Erythroblast (primary cell): ENCODE results near the gene KRTAP10-8.

ENCODE experiments used
- DNase-seq, 2 experiments: peaks; one replicate each; lab custom pipeline; 2025; lab: John Stamatoyannopoulos, UW
- GATA1 ChIP-seq: IDR thresholded peaks from 2 replicates; pipeline ENCODE4 v1.6.1; 2011; ENCODE audit warnings: low read depth, mild to moderate bottlenecking, control low read depth, low read length, moderate library complexity
- POLR2A ChIP-seq: IDR thresholded peaks from 2 replicates; pipeline ENCODE4 v1.6.1; 2011; ENCODE audit warnings: mild to moderate bottlenecking, low read length

Gene KRTAP10-8

DNA sequence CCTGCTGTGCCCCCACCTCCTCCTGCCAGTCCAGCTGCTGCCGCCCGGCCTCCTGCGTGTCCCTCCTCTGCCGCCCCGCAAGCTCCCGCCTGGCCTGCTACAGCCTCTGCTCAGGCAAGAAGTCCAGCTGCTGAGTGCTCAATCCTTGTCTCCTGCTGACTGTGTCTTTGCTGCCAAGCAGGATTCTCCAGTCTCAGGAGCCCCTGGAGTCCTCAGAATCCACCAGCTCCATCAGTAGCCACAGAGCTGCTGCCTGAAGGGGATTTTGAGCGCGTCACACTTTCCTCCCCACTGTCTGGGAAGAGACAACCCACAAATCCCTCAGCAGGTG lies 35.3 kb downstream of the KRTAP10-8 start:
- DNase-seq: no peak
- TF ChIP-seq GATA1 (no peak), POLR2A (no peak)

- no peak for DNase-seq
- TF ChIP-seq GATA1 (no peak), POLR2A (no peak)
Observed at GRCh38 chr21:44648557-44649311, 36.9 kb downstream of the KRTAP10-8 start.

- TF ChIP-seq POLR2A: no peak
- no peak for DNase-seq
Observed at GRCh38 chr21:44649521-44650100, 37.7 kb downstream of the KRTAP10-8 start.

DNA sequence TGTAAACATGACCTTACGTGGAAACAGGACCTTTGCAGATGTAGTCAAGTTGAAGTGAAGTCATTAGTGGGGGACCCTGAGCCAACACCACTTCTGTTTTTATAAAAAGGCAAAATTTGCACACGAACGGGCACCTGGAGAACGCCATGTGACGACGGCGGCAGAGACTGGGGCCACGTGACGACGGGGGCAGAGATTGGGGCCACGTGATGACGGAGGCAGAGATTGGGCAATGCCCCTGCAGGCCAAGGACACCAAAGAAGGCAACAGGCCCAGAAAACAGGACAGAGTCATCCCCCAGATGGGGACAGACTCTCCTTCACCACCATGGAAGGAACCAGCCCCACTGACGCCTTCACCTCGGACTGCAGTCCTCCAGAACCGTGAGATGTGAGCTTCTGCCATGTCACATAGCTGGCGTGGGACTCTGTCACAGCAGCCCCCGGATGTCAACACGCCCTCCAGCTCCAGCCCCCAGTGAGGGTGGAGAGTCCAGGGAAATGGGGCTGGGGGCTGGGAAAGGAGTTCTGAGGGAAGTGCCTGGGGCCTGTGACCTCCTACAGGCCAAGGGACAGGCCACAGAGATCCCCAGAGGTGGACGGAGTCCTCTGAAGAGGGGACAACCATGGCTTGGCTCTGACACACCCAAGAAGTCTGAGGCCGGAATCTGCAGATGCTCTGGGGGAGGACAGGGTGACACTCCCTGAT lies 38.5 kb downstream of the KRTAP10-8 start:
- TF ChIP-seq POLR2A (no peak), GATA1 (no peak)
- DNase-seq: no peak

DNA sequence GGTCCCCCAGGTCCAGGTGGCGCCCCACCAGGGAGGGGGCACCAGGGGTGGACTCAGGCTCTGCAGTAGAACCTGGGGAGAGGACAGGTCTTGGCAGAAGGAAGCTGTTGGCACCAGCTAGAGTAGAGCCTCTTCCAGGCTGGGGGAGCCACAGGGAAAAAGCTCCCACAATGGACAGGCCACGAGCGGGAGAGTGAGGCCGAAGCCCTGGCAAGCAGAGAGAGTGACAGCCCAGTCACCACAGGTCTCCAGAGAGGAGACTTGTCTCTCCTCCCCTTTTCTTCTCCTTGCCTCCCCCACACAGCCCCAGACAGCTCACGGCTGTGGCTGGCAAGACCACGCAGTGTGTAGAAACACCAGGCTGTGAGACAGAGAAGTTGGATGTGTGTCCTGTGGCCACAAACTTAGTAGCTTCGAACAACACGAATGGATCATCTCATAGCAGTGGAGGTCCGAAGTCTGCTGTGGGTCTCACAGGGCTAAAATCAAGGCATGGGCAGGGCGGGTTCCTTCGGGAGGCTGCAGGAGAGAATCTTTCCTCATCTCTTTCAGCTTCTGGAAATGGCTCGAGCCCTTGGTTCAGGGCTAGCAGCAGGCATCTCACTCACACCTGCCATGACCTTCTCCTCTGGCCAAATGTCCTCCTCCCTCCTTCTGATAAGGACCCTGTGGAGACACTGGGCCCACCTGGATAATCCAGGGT lies 39.2 kb downstream of the KRTAP10-8 start:
- TF ChIP-seq POLR2A (no peak), GATA1 (no peak)
- no peak for DNase-seq

- TF ChIP-seq GATA1 (no peak), POLR2A (no peak)
- DNase-seq: no peak
Observed at GRCh38 chr21:44653123-44653522, 41.2 kb downstream of the KRTAP10-8 start.

DNA sequence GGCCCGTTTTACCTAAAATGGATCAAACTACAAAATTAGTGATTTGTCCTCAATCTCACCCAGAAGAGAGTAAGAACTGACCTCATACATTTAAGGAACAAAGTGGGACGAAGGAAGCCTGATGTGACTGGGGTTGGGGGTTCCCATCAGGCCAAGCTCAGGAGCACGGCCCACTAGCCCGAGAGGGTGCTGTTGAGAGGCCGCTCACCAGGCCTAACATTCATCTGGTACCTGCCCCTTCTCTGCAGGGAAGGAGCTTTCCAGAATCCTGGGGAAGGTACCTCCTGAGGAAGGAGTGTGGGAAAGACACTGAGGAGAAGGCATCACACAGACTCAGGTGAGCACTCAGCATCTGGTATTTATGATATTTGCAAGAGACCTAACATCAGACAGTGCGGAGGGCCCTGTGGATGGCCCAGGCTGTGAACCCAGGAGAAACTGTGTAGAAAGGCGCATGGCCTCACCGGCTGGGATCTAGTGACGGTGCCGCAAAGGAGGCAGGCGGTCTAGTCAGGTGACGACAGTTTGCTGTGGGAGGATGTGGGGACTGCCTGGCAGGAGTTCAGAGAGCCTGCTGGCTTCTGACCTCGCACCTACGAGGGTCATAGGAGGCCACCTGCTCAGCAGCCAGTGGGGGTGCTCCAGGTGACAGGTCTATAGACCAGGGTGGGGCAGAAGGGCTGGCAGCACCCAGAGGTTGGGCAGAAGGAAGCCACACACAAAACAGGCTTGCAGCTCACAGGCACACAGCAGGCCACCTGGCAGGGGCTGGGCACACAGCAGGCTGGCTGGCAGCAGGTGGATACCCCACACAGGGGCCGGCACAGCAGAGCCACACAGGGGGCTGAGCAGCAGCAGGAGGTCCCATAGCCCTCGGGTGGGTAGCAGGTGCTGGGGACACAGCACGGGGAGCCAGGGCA lies 42.0 kb downstream of the KRTAP10-8 start:
- no peak for TF ChIP-seq POLR2A
- TF ChIP-seq GATA1: no peak
- DNase-seq: no peak

- TF ChIP-seq POLR2A: no peak
- TF ChIP-seq GATA1: no peak
- no peak for DNase-seq
Observed at GRCh38 chr21:44654576-44655175, 42.8 kb downstream of the KRTAP10-8 start, which contains the start of gene KRTAP12-4. Gene KRTAP12-4 (minus strand): TSS chr21:44654659. CDS start chr21:44654614, 45 bp downstream.

- DNase-seq: no peak
- TF ChIP-seq POLR2A (no peak), GATA1 (no peak)
Observed at GRCh38 chr21:44656868-44657267, 45.0 kb downstream of the KRTAP10-8 start.

DNA sequence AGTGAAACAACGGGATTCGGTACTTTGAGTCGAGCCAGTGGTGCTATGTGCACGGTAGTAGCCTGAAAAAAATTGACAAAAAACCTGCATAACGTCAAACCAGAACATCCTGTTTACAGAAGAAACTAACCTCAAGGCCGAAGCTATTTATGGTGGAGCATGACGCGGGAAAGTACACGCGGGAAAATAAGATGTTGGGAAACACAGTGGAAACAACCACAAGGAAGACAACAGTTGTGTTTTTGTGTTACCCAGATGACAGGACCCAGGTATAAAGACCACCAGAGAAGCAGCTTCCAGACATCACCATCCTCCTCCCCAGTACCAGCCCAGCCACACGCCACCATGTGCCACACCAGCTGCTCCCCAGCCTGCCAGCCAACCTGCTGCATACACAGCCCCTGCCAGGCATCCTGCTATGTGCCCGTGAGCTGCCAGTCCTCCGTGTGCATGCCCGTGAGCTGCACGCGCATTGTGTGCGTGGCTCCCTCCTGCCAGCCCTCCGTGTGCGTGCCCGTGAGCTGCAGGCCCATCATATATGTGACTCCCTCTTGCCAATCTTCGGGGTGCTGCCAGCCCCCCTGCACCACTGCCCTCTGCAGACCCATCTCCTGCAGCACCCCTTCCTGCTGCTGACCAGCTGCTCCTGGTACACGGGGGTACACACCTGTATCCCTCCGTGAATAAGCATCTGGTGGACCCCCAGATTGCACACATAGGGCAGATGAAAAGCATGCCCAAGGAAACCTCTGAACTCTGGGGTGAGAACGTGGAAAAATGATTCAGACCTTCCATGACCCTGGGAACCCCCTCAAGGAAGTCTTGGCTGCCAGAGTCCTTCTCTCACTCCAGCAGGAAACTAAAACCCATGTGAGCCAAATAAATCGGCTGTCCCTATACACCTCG lies 46.0 kb downstream of the KRTAP10-8 start, which contains the start of gene KRTAP12-3:
Gene KRTAP12-3, plus strand, starts transcription at position 298 of the 906 bp plus-strand sequence. Its CDS starts 48 bp downstream, at position 346.
- DNase-seq: no peak
- no peak for TF ChIP-seq GATA1
- TF ChIP-seq POLR2A: no peak

GRCh38 chr21:44658541-44658910 lies 46.6 kb downstream of the KRTAP10-8 start:
- TF ChIP-seq POLR2A (no peak), GATA1 (no peak)
- DNase-seq: no peak
